H9 (cell line): ENCODE data around the gene AGO1. TPM values are rescaled to one million over a fixed set of nuclear protein-coding genes. Genes with fewer than 3 reads are reported as not detected.

ENCODE experiments used
- DNase-seq: peaks from one replicate; pipeline ENCODE4 v3.0.0-alpha.2; 2017
- H2AFZ ChIP-seq: one replicate; pipeline ENCODE4 v1.6.1; 2013; ENCODE audit warnings: mild to moderate bottlenecking, low read length, control low read depth, moderate library complexity
- H2AK5ac ChIP-seq: 2 replicates; pipeline ENCODE4 v1.6.1; 2013; ENCODE audit warnings: low read length, control low read depth, mixed read lengths; ENCODE audit not compliant: insufficient read length
- H2BK120ac ChIP-seq: one replicate; pipeline ENCODE4 v1.6.1; 2013; ENCODE audit warnings: low read depth, mild to moderate bottlenecking, low read length, control low read depth, inconsistent platforms; ENCODE audit not compliant: poor library complexity, severe bottlenecking
- H2BK12ac ChIP-seq: 2 replicates; pipeline ENCODE4 v1.6.1; 2013; ENCODE audit warnings: low read length, control low read depth, mixed read lengths, low read depth; ENCODE audit not compliant: insufficient read length
- H2BK15ac ChIP-seq: 2 replicates; pipeline ENCODE4 v1.6.1; 2013; ENCODE audit warnings: low read depth, low read length, control low read depth
- H2BK20ac ChIP-seq: one replicate; pipeline ENCODE4 v1.6.1; 2013; ENCODE audit warnings: low read depth, mild to moderate bottlenecking, low read length, control low read depth, inconsistent platforms; ENCODE audit not compliant: poor library complexity, severe bottlenecking
- H2BK5ac ChIP-seq: 2 replicates; pipeline ENCODE4 v1.6.1; 2013; ENCODE audit warnings: low read length, control low read depth, mixed read lengths; ENCODE audit not compliant: insufficient read length
- H3K14ac ChIP-seq: 2 replicates; pipeline ENCODE4 v1.6.1; 2013; ENCODE audit warnings: low read length, control low read depth; ENCODE audit not compliant: insufficient read depth
- H3K18ac ChIP-seq: 2 replicates; pipeline ENCODE4 v1.6.1; 2013; ENCODE audit warnings: low read depth, mild to moderate bottlenecking, mixed read lengths, low read length, control low read depth; ENCODE audit not compliant: insufficient read length
- H3K23ac ChIP-seq: 2 replicates; pipeline ENCODE4 v1.6.1; 2013; ENCODE audit warnings: low read length, control low read depth, mixed read lengths, low read depth; ENCODE audit not compliant: insufficient read length
- H3K23me2 ChIP-seq: 2 replicates; pipeline ENCODE4 v1.6.1; 2013; ENCODE audit warnings: low read depth, mild to moderate bottlenecking, mixed read lengths, low read length, control low read depth; ENCODE audit not compliant: insufficient read length, poor library complexity, severe bottlenecking
- H3K27ac ChIP-seq: 2 replicates; pipeline ENCODE4 v1.5.1; 2013; ENCODE audit warnings: low read length, control low read depth, mixed read lengths, low read depth; ENCODE audit not compliant: insufficient read length
- H3K27me3 ChIP-seq: 2 replicates; pipeline ENCODE4 v1.6.1; 2013; ENCODE audit warnings: low read length, control low read depth, inconsistent platforms; ENCODE audit not compliant: insufficient read depth
- H3K4ac ChIP-seq: 2 replicates; pipeline ENCODE4 v1.6.1; 2013; ENCODE audit warnings: low read depth, mild to moderate bottlenecking, control low read depth, inconsistent platforms, low read length, moderate library complexity
- H3K4me1 ChIP-seq: 2 replicates; pipeline ENCODE4 v1.6.1; 2013; ENCODE audit warnings: low read length, control low read depth, inconsistent platforms; ENCODE audit not compliant: insufficient read depth
- H3K4me2 ChIP-seq: 2 replicates; pipeline ENCODE4 v1.6.1; 2013; ENCODE audit warnings: low read length, control low read depth, mixed read lengths; ENCODE audit not compliant: insufficient read length, insufficient read depth
- H3K56ac ChIP-seq: 2 replicates; pipeline ENCODE4 v1.6.1; 2013; ENCODE audit warnings: low read depth, mild to moderate bottlenecking, mixed read lengths, low read length, control low read depth; ENCODE audit not compliant: insufficient read length
- H3K79me1 ChIP-seq: 2 replicates; pipeline ENCODE4 v1.6.1; 2013; ENCODE audit warnings: low read depth, mild to moderate bottlenecking, moderate library complexity, low read length, control low read depth, inconsistent platforms; ENCODE audit not compliant: insufficient read depth, poor library complexity, severe bottlenecking
- H3K79me2 ChIP-seq: 2 replicates; pipeline ENCODE4 v1.6.1; 2013; ENCODE audit warnings: low read length, control low read depth, inconsistent platforms; ENCODE audit not compliant: insufficient read depth
- H3K9ac ChIP-seq: 2 replicates; pipeline ENCODE4 v1.6.1; 2013; ENCODE audit warnings: low read length, control low read depth, mixed read lengths; ENCODE audit not compliant: insufficient read length; ENCODE audit errors: extremely low read depth
- H3K9me3 ChIP-seq: one replicate; pipeline ENCODE4 v1.6.1; 2013; ENCODE audit warnings: low read depth, low read length, inconsistent platforms; ENCODE audit not compliant: control insufficient read depth
- H3T11ph ChIP-seq: one replicate; pipeline ENCODE4 v1.6.1; 2013; ENCODE audit warnings: mild to moderate bottlenecking, low read length, control low read depth, inconsistent platforms
- H4K20me1 ChIP-seq: one replicate; pipeline ENCODE4 v1.6.1; 2013; ENCODE audit not compliant: control insufficient read depth, insufficient read length, insufficient read depth
- H4K5ac ChIP-seq: 2 replicates; pipeline ENCODE4 v1.6.1; 2013; ENCODE audit warnings: low read depth, mild to moderate bottlenecking, mixed read lengths, low read length, control low read depth; ENCODE audit not compliant: insufficient read length
- H4K8ac ChIP-seq: replicated peaks from 2 replicates; pipeline ENCODE4 v1.6.1; 2013; ENCODE audit warnings: low read length, control low read depth, mixed read lengths, low read depth; ENCODE audit not compliant: insufficient read length
- H4K91ac ChIP-seq: 2 replicates; pipeline ENCODE4 v1.6.1; 2013; ENCODE audit warnings: low read depth, mild to moderate bottlenecking, moderate library complexity, mixed read lengths, low read length, control low read depth; ENCODE audit not compliant: insufficient read length
- H3K27ac Mint-ChIP-seq, 3 experiments: 2 replicates in 2 of 3; 3 replicates in 1 of 3; pipeline ENCODE4 v1.8.0; 2020 to 2021; ENCODE audit warnings: mixed read lengths in 3 of 3, mild to moderate bottlenecking in 1 of 3, moderate library complexity in 1 of 3
- H3K27me3 Mint-ChIP-seq: 2 replicates; pipeline ENCODE4 v1.8.0; 2021; ENCODE audit warnings: low read depth, mild to moderate bottlenecking, moderate library complexity, mixed read lengths
- H3K36me3 Mint-ChIP-seq, 3 experiments: 2 replicates in 2 of 3; 3 replicates in 1 of 3; pipeline ENCODE4 v1.8.0; 2020 to 2021; ENCODE audit warnings: low read depth in 3 of 3, mixed read lengths in 3 of 3; ENCODE audit not compliant: insufficient read depth in 1 of 3
- H3K4me1 Mint-ChIP-seq, 2 experiments: 2 replicates each; pipeline ENCODE4 v1.8.0; 2020; ENCODE audit warnings: mixed read lengths in 2 of 2
- H3K4me3 Mint-ChIP-seq, 2 experiments: 2 replicates in 1 of 2; 3 replicates in 1 of 2; pipeline ENCODE4 v1.8.0; 2020 to 2021; ENCODE audit warnings: mild to moderate bottlenecking in 2 of 2, mixed read lengths in 2 of 2, moderate library complexity in 1 of 2
- H3K9me3 Mint-ChIP-seq, 2 experiments: 2 replicates in 1 of 2; 3 replicates in 1 of 2; pipeline ENCODE4 v1.8.0; 2020; ENCODE audit warnings: mild to moderate bottlenecking in 2 of 2, mixed read lengths in 2 of 2, moderate library complexity in 1 of 2
- WGBS: extraction: QIAGEN DNeasy Blood & Tissue Kit; methylation state at CpG from one replicate; pipeline ENCODE4 v1.1.7; 2013; ENCODE audit warnings: missing lambda C conversion rate, low lambda C conversion rate, mixed read lengths; ENCODE audit not compliant: insufficient read length; ENCODE audit errors: extremely low coverage; 5-methylcytosine and 5-hydroxymethylcytosine counted together
- total RNA-seq: library from RNA; stranded (reverse); gene quantifications from 2 replicates; pipeline ENCODE4 v1.2.1, GENCODE V29; 2021
- TF ChIP-seq, protein P1 (sequence below): fragments of 200-600 bp; sonication (generic); conservative IDR thresholded peaks from 3 replicates; pipeline ENCODE4 v1.8.0; 2021; ENCODE audit warnings: antibody characterized with exemption, mild to moderate bottlenecking

Gene AGO1
- total RNA-seq, 1 experiment from 2014 or later: 74.2 TPM

DNA sequence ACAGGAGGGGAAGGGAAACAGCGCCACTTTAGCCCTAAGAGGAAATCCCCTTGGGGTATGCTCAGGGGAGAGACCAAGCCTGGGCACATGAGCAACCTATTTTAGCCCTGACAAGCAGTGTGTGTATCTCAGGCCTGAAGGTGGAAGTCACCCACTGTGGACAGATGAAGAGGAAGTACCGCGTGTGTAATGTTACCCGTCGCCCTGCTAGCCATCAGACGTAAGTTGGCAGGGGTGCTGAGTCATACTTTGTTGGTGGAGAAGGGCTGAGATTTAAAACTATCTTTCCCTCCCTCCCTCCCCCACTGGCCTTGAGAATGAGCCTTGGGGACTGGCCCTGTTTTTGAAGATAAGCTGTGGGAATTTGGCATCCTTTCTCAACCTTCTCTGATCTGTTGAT lies 11.2 kb downstream of the AGO1 start:
- TF ChIP-seq, protein P1, sequence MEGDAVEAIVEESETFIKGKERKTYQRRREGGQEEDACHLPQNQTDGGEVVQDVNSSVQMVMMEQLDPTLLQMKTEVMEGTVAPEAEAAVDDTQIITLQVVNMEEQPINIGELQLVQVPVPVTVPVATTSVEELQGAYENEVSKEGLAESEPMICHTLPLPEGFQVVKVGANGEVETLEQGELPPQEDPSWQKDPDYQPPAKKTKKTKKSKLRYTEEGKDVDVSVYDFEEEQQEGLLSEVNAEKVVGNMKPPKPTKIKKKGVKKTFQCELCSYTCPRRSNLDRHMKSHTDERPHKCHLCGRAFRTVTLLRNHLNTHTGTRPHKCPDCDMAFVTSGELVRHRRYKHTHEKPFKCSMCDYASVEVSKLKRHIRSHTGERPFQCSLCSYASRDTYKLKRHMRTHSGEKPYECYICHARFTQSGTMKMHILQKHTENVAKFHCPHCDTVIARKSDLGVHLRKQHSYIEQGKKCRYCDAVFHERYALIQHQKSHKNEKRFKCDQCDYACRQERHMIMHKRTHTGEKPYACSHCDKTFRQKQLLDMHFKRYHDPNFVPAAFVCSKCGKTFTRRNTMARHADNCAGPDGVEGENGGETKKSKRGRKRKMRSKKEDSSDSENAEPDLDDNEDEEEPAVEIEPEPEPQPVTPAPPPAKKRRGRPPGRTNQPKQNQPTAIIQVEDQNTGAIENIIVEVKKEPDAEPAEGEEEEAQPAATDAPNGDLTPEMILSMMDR: no peak
- Histone ChIP-seq H3K23me2 (no peaks in the 10 kb centered on the region), H4K5ac (no peak overlapping the region), H3K27me3 (no peaks in the 10 kb centered on the region), H3K79me2 (no peaks in the 10 kb centered on the region), H2BK15ac (no peak overlapping the region), H3K4me2 (no peak overlapping the region), H3K9ac (no peak overlapping the region), H3K79me1 (peaks cover 3% of the 10 kb centered on the region), H2AK5ac (no peak overlapping the region), H2BK20ac (no peak overlapping the region), H3K4me1 (no peaks in the 10 kb centered on the region), H4K91ac (no peak overlapping the region), H3K14ac (no peak overlapping the region), H2BK12ac (no peak overlapping the region), H3K27ac (no peak overlapping the region), H3T11ph (no peak overlapping the region), H4K20me1 (no peaks in the 10 kb centered on the region), H2BK120ac (no peak overlapping the region), H2BK5ac (no peak overlapping the region), H2AFZ (no peak overlapping the region), H3K23ac (no peak overlapping the region), H4K8ac (no peak overlapping the region), H3K4ac (no peak overlapping the region), H3K9me3 (no peaks in the 10 kb centered on the region), H3K18ac (no peak overlapping the region), H3K56ac (no peak overlapping the region)
- no peaks in the 10 kb centered on the region for H3K4me1 Mint-ChIP-seq
- H3K27ac Mint-ChIP-seq: peak overlapping the region; percentile 2 to 41 (median 20); a peak in 2 of 7 replicates
- no CpG with 5 or more reads among the region's 6 CpGs for WGBS
- H3K9me3 Mint-ChIP-seq: no peaks in the 10 kb centered on the region
- H3K4me3 Mint-ChIP-seq: no peak overlapping the region
- no peak for DNase-seq
- H3K36me3 Mint-ChIP-seq: peaks cover 39 to 94% (median 81%) of the 10 kb centered on the region in 3 experiments; a peak in 6 of 7 replicates
- no peaks in the 10 kb centered on the region for H3K27me3 Mint-ChIP-seq
